Aorta (tissue), 5 donors: ENCODE data around the gene CFAP20DC. TPM values are rescaled to one million over a fixed set of nuclear protein-coding genes. Genes with fewer than 3 reads are reported as not detected.

Experiments
- ATAC-seq: fragments of 200-7000 bp; cut with Tn5 transposase; one replicate; pipeline ENCODE4 v1.9.1; 2022; ENCODE audit warnings: moderate library complexity; ENCODE audit not compliant: low FRiP score
- DNase-seq, 2 donors: peaks; one replicate each; pipeline ENCODE4 v3.0.0-alpha.2; 2020
- H3K27ac ChIP-seq, 2 donors: one replicate each; pipeline ENCODE4 v1.5.1; 2013; ENCODE audit warnings: low read length in 2 of 2, mild to moderate bottlenecking in 2 of 2, moderate library complexity in 2 of 2, control low read depth in 1 of 2, inconsistent platforms in 1 of 2, low read depth in 1 of 2
- H3K27me3 ChIP-seq, 2 donors: one replicate each; pipeline ENCODE4 v1.6.1; 2013; ENCODE audit warnings: control low read depth in 1 of 2, low read length in 1 of 2, mild to moderate bottlenecking in 1 of 2, moderate library complexity in 1 of 2; ENCODE audit not compliant: insufficient read depth in 2 of 2, control insufficient read depth in 1 of 2
- H3K36me3 ChIP-seq, 2 donors: one replicate each; pipeline ENCODE4 v1.6.1; 2013; ENCODE audit warnings: control low read depth in 1 of 2, low read length in 1 of 2, mild to moderate bottlenecking in 1 of 2; ENCODE audit not compliant: insufficient read depth in 2 of 2, control insufficient read depth in 1 of 2
- H3K4me1 ChIP-seq, 2 donors: one replicate each; pipeline ENCODE4 v1.6.1; 2013; ENCODE audit warnings: low read length in 2 of 2, control low read depth in 1 of 2, mild to moderate bottlenecking in 1 of 2, moderate library complexity in 1 of 2; ENCODE audit not compliant: insufficient read depth in 2 of 2, control insufficient read depth in 1 of 2
- H3K4me3 ChIP-seq, 2 donors: one replicate each; pipeline ENCODE4 v1.5.1; 2013; ENCODE audit warnings: low read length in 2 of 2, control low read depth in 1 of 2, mild to moderate bottlenecking in 1 of 2
- H3K9me3 ChIP-seq: one replicate; pipeline ENCODE4 v1.6.1; 2013; ENCODE audit warnings: mild to moderate bottlenecking, low read length; ENCODE audit not compliant: control insufficient read depth
- WGBS, 2 donors: extraction: QIAGEN DNeasy Blood & Tissue Kit; methylation state at CpG; one replicate each; pipeline ENCODE4 v1.1.7; 2013; 5-methylcytosine and 5-hydroxymethylcytosine counted together
- intact Hi-C, 2 donors: fragments of 100-400 bp; cut with DNase I; formaldehyde crosslinking; loops; one replicate each; pipeline versions ENCODE4 v1.14.2 to v1.15.0; 2022
- polyA plus RNA-seq, 2 donors: library from polyadenylated mRNA; stranded (reverse); fragments of 200-250 nt; gene quantifications; one replicate each; pipeline ENCODE4 v1.2.3, GENCODE V29; 2013
- total RNA-seq, 2 donors: library from RNA; stranded (reverse); fragmentation: NEBNext Ultra II Directional; extraction: Animal tissue kit (Norgen Biotek cat#: 25700); gene quantifications; one replicate each; pipeline ENCODE4 v1.2.1, GENCODE V29; 2021
- donor health status: healthy with polysubstance abuse.
- donor health status: Bipolar disorder and iron deficiency.
- donor health status: DM: no; HTN: no; CAD: no.
- donor health status: DM: no; HTN: no; CAD: no.
- donor health status: DM: yes; HTN: yes; CAD: no.

CFAP20DC gene
- total and polyA plus RNA-seq, 4 donors = 0.39 to 0.90 TPM; not detected in 2

DNA sequence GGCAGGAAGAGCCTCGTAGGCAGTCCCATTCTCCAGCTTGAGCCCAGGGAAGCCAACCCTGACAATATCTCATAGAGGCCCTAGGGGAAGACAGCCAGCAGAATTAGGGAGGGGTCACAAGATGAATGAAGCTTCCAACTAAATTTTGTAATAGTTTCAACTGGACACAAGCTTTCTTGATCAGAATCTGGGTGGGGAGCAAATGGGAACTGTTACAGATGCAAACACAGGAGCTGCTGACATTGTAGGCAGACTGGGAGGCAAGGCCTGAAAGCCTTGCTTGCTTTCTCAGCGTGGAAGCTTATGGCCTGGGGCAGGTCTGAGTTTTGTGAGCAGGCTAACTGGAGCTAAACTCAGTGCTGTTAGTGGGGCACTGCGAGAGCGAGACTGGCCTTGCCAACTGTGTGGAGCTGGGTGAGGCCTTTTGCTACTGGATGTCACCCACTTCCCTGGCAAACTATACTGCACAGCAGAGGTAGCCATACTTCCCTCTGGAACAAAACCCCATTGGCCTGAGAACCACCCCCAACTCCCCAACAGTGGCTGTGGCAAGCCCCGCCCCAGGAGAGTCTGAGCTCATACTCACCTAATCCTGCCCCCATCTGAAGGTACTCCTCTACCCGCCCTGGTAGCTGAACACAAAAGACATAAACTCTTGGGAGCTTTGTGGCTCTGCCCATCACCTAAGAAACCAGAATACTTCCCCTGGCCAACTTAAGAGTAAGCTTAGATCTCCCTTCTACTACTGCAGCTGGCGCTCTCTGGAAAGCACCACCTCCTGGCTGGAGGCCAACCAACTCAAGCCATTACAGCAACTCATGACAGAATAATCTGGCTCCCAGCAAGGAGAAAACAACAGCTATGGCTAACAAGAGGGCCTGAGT is 42.9 kb downstream of the CFAP20DC start:
- Histone ChIP-seq H3K4me3 (no peak overlapping the region), H3K27ac (no peak overlapping the region), H3K27me3 (no peaks in the 10 kb centered on the region), H3K36me3 (no peaks in the 10 kb centered on the region), H3K9me3 (peaks cover 2% of the 10 kb centered on the region), H3K4me1 (no peaks in the 10 kb centered on the region)
- no peak for ATAC-seq
- 78 to 81% methylated on average over 7 of the region's 7 CpGs for WGBS, 2 donors
- DNase-seq = no peak
- intact Hi-C loops = no loop called here

DNA sequence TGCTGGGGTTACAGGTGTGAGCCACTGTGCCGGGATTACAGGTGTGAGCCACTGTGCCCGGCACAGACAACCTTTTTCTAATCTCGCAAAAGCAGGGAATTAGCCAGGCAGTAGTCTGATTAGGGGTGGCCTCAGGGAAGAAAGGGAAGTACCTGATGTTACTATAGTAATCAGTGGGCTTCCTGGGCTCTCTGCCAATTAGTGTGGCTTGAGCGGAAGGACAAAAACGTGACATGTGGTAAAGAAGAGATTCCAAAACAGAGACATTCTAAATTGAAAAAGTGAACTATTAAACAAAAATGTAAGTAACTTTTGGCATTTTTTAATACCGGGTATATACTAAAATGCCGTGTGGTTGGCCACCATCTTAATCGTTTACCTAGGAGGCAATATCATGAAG is 48.1 kb downstream of the CFAP20DC start:
- Histone ChIP-seq H3K4me3 (no peak overlapping the region), H3K9me3 (peaks cover 2% of the 10 kb centered on the region), H3K27me3 (no peaks in the 10 kb centered on the region), H3K27ac (no peak overlapping the region), H3K36me3 (no peaks in the 10 kb centered on the region), H3K4me1 (no peaks in the 10 kb centered on the region)
- no peak for DNase-seq
- intact Hi-C loops = no loop called here
- ATAC-seq = no peak
- WGBS, 2 donors = 87 to 89% methylated on average over 8 of the region's 8 CpGs

DNA sequence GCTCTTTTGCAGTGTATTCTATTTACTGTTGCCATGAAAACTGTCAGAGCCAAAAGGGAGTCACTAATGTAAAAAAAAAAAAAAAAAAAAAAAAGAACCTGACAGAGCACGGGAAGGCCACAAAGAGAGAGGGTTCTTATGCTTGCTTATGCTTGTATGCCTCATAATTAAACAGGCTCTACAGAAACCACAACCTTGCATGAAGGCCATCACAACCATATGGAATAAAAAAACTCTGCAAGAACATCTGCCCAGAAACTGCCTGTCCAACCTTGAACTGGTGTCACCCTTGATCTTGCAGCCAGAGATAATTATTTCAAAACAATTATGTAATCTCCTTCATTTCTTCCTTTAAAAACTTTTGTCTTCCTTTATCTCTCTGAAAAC is 50.1 kb downstream of the CFAP20DC start:
- WGBS, 2 donors = 80 to 81% methylated on average over 1 of the region's 1 CpG

DNA sequence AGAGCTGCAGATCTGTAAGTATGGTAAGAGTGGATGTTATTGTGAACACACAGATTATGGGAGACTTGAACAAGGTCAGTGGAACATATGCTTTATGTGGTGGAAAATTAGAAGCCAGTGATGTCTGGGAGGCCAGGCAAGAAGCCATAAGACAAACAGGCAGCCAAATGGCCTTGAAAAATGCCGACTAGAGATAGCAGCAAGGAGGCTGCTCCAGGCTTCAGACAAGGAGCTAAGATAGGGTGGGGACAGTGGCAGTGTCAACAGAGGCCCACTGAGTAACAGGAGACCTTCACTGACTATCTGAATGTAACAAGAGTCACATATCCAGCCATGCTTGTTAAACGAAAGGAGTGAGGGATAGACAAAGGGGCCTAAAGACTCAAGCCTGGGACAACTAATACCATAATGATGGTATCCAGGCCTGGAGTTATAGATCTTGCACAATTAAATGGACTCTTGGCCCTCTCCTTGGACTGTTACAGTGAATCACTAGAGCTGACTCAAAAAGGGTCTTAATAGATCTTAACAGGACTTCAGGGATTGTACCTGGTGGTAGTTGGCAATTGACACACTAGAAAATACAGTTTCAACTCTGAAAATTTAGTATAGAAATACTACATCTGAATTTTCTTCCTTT is 50.6 kb downstream of the CFAP20DC start:
- H3K36me3 ChIP-seq = no peaks in the 10 kb centered on the region
- WGBS, 2 donors = 50 to 55% methylated on average over 2 of the region's 2 CpGs
- no peaks in the 10 kb centered on the region for H3K4me1 ChIP-seq
- H3K27me3 ChIP-seq = no peaks in the 10 kb centered on the region
- intact Hi-C loops = no loop called here
- DNase-seq = no peak
- H3K9me3 ChIP-seq = no peaks in the 10 kb centered on the region
- no peak for ATAC-seq
- no peak overlapping the region for H3K4me3 ChIP-seq
- no peak overlapping the region for H3K27ac ChIP-seq

More for the DNA sequence above, 50.1 kb downstream of the CFAP20DC start:
- Histone ChIP-seq H3K4me3 (no peak overlapping the region), H3K27ac (no peak overlapping the region), H3K4me1 (no peaks in the 10 kb centered on the region), H3K36me3 (no peaks in the 10 kb centered on the region), H3K9me3 (no peaks in the 10 kb centered on the region), H3K27me3 (no peaks in the 10 kb centered on the region)
- intact Hi-C loops = no loop called here
- no peak for ATAC-seq
- DNase-seq = no peak

DNA sequence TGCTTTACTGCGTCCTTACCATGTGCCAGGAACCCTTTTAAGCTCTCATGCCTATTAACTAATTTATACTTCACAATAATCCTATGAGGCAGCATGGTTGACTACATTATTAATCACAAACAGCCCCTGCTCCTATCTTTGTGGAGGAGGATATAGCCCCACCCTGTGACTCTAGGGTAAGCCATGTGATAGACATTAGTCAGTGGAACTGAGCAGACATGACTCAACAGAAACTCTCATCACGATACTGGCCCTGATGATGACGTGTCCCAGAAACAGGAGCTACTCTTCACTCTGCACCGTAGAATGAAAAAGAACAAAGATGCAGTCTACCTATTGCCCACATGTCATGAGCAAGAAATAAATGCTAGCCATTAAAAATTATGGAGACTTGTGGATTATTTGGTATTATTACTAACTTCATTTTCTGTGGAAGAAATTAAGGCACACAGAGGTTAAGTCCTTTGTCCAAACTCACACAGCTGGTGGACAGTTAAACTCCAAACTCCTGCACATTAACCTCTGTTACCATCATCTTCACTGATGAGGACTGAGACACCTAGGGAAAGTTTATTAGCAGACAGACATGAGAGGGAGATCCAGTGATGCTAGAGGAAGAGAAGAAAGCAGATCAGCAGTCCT is 51.2 kb downstream of the CFAP20DC start:
- H3K4me3 ChIP-seq = no peak overlapping the region
- H3K4me1 ChIP-seq = no peaks in the 10 kb centered on the region
- ATAC-seq = no peak
- H3K9me3 ChIP-seq = no peaks in the 10 kb centered on the region
- no peaks in the 10 kb centered on the region for H3K27me3 ChIP-seq
- intact Hi-C loops = no loop called here
- no peak for DNase-seq
- no peak overlapping the region for H3K27ac ChIP-seq
- WGBS, 2 donors = 76 to 79% methylated on average over 4 of the region's 4 CpGs
- no peaks in the 10 kb centered on the region for H3K36me3 ChIP-seq

DNA sequence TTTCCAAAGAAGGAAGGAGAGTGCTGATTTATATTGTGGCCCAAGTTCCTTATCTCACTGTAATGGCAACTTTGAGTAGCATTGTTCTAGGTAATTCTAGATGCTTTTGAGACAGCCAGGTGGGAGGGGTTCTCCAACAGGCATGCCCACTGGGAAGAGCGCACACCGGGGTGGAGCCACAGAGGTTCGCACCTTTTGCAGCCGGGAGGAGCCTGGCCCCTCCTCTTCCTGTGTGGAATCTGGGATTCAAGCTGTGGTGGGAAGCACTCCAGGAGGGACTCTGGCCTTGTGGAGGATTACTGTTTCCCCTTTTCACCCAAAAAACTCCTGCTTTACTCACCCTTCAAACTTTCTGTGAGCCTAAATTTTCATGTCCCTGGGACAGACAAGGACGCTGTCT is 53.1 kb downstream of the CFAP20DC start:
- Histone ChIP-seq H3K27ac (no peak overlapping the region), H3K9me3 (no peaks in the 10 kb centered on the region), H3K27me3 (no peaks in the 10 kb centered on the region), H3K4me1 (no peaks in the 10 kb centered on the region), H3K36me3 (no peaks in the 10 kb centered on the region), H3K4me3 (no peak overlapping the region)
- intact Hi-C loops = no loop called here
- WGBS, 2 donors = 93% methylated on average over 5 of the region's 5 CpGs
- ATAC-seq (no peak), DNase-seq (no peak)

DNA sequence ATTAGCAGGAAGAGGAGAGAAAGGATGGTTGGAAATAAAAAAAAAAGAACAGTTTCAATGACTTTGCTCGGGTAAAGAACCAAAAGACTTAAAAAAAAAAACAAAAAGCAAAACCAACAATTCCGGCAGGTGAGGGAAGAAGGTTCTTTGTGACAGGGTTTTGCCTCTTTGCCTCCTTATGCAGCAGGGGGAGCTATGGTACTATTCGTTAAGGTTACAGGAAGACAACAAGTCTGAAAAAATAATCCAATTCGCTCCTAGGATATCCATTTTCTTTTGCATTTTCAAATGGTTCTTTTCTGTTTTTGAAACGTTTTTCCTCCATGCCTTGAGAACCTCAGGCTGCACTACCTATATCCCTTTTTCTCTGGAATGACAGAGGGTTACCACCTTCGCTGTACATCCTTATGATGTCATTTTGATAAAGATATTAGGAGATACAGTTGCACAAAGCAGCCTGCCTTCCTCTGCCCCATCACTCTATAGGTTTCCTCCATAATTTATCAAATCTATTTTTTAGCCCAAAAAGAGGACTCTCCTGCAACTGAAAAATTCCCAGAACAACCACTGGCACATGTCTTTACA is 55.0 kb downstream of the CFAP20DC start:
- DNase-seq = no peak
- Histone ChIP-seq H3K27me3 (no peaks in the 10 kb centered on the region), H3K4me1 (no peaks in the 10 kb centered on the region), H3K27ac (no peak overlapping the region), H3K36me3 (no peaks in the 10 kb centered on the region), H3K4me3 (no peak overlapping the region), H3K9me3 (no peaks in the 10 kb centered on the region)
- ATAC-seq = no peak
- intact Hi-C loops = no loop called here
- WGBS, 2 donors = 28 to 30% methylated on average over 6 of the region's 6 CpGs

DNA sequence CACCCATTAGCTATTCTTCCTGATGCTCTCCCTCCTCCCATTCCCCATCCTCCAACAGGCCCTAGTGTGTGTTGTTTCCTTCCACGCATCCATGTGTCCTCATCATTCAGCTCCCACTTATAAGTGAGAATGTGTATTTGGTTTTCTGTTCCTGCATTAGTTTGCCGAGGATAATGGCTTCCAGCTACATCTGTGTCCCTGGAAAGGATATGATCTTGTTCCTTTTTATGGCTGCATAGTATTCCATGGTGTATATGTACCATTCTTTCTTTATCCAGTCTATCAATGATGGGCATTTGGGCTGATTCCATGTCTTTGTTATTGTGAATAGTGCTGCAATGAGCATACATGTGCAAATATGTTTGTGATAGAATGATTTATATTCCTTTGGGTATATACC is 56.3 kb downstream of the CFAP20DC start:
- WGBS, 2 donors = 96 to 97% methylated on average over 2 of the region's 2 CpGs
- Histone ChIP-seq H3K36me3 (no peaks in the 10 kb centered on the region), H3K4me3 (no peak overlapping the region), H3K27ac (no peak overlapping the region), H3K4me1 (no peaks in the 10 kb centered on the region), H3K27me3 (no peaks in the 10 kb centered on the region), H3K9me3 (no peaks in the 10 kb centered on the region)
- intact Hi-C loops = no loop called here
- ATAC-seq (no peak), DNase-seq (no peak)
